Peyer's patch (tissue), 4 donors: ENCODE results near the gene TASOR. TPM values are rescaled to one million over a fixed set of nuclear protein-coding genes. Genes with fewer than 3 reads are reported as not detected.

Experiments
- DNase-seq, 3 donors: peaks; one replicate each; pipeline ENCODE4 v3.0.0-alpha.2; 2017 to 2019
- H3K27ac ChIP-seq, 4 donors: fragments of 200-600 bp; sonication (generic); one replicate each; pipeline ENCODE4 v1.5.1; 2016 to 2019
- H3K27me3 ChIP-seq, 2 donors: fragments of 200-600 bp; sonication (generic); one replicate each; pipeline ENCODE4 v1.5.1; 2019
- H3K36me3 ChIP-seq, 3 donors: fragments of 200-600 bp; sonication (generic); one replicate each; pipeline ENCODE4 v1.5.1; 2016 to 2019
- H3K4me1 ChIP-seq, 4 donors: fragments of 200-600 bp; sonication (generic); one replicate each; pipeline ENCODE4 v1.5.1; 2016 to 2019
- H3K4me3 ChIP-seq, 4 donors: fragments of 200-600 bp; sonication (generic); 1 replicate in 3 of 4; 2 replicates in 1 of 4; pipeline ENCODE4 v1.5.1; 2016 to 2019; ENCODE audit warnings: mild to moderate bottlenecking in 1 of 4
- H3K9me3 ChIP-seq, 4 donors: fragments of 200-600 bp; sonication (generic); one replicate each; pipeline ENCODE4 v1.5.1; 2016 to 2019; ENCODE audit warnings: mild to moderate bottlenecking in 1 of 4
- POLR2A ChIP-seq, 2 donors: fragments of 450-650 bp; IDR thresholded peaks; one replicate each; pipeline ENCODE4 v1.5.1; 2017; ENCODE audit warnings: antibody characterized with exemption in 2 of 2, mild to moderate bottlenecking in 2 of 2, moderate library complexity in 2 of 2
- total RNA-seq, 4 donors: library from RNA; depleted of rRNA; stranded (reverse); fragments of >200 nt; gene quantifications; one replicate each; pipeline ENCODE4 v1.1.0, GENCODE V29; 2016
- TF ChIP-seq, protein P1 (sequence below), 6 experiments: fragments of 450-650 bp in 4 of 6; fragments of 200-600 bp in 2 of 6; sonication (generic) in 1 of 6; IDR thresholded peaks; one replicate each; pipeline ENCODE4 v1.5.1; 2017 to 2019; ENCODE audit warnings: antibody characterized with exemption in 6 of 6, mild to moderate bottlenecking in 3 of 6, moderate library complexity in 1 of 6

Gene TASOR
- total RNA-seq, 4 donors from 2014 or later = 35.4 to 71.8 (median 46.5) TPM

DNA sequence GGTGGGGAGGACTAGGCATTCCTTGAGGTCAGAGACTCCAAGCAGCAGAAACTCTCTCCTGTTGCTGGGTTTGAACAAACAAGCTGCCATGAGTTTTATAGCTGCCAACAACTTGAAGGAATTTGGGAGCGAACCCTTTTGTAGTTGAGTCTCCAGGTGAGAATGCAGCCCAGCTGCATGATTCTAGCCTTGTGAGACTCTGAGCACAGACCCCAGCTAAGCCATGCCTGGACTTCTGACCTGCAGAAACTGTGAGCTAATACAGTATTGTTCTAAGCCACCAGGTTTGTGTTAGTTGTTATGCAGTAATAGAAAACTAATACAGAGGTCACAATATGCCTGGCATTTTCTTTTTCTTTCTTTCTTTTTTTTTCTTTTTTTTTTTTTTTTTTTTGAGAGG is 6.2 kb upstream of the TASOR start:
- Histone ChIP-seq H3K27ac (no peak overlapping the region), H3K4me3 (no peak overlapping the region), H3K36me3 (no peaks in the 10 kb centered on the region), H3K27me3 (no peaks in the 10 kb centered on the region), H3K4me1 (no peaks in the 10 kb centered on the region), H3K9me3 (no peaks in the 10 kb centered on the region)
- no peak for TF ChIP-seq POLR2A (IDR thresholded peaks at IDR 0.05)
- TF ChIP-seq, protein P1, sequence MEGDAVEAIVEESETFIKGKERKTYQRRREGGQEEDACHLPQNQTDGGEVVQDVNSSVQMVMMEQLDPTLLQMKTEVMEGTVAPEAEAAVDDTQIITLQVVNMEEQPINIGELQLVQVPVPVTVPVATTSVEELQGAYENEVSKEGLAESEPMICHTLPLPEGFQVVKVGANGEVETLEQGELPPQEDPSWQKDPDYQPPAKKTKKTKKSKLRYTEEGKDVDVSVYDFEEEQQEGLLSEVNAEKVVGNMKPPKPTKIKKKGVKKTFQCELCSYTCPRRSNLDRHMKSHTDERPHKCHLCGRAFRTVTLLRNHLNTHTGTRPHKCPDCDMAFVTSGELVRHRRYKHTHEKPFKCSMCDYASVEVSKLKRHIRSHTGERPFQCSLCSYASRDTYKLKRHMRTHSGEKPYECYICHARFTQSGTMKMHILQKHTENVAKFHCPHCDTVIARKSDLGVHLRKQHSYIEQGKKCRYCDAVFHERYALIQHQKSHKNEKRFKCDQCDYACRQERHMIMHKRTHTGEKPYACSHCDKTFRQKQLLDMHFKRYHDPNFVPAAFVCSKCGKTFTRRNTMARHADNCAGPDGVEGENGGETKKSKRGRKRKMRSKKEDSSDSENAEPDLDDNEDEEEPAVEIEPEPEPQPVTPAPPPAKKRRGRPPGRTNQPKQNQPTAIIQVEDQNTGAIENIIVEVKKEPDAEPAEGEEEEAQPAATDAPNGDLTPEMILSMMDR (IDR thresholded peaks at IDR 0.05) = no peak
- DNase-seq = no peak

- no peak for TF ChIP-seq POLR2A (IDR thresholded peaks at IDR 0.05)
- TF ChIP-seq, protein P1 (IDR thresholded peaks at IDR 0.05) = no peak
- no peak for DNase-seq
- no peak overlapping the region for H3K27ac ChIP-seq
- no peak overlapping the region for H3K4me3 ChIP-seq
- H3K9me3 ChIP-seq = no peaks in the 10 kb centered on the region
- H3K36me3 ChIP-seq = no peaks in the 10 kb centered on the region
- H3K27me3 ChIP-seq = no peaks in the 10 kb centered on the region
- H3K4me1 ChIP-seq = peaks cover 0 to 6% (median 2%) of the 10 kb centered on the region in 4 donors
Measured at GRCh38 chr3:56688191-56688590, 5.1 kb upstream of the TASOR start.

GRCh38 chr3:56684029-56684428 is 964 bp upstream of the TASOR start:
- TF ChIP-seq, protein P1 (IDR thresholded peaks at IDR 0.05) = no peak
- no peak for TF ChIP-seq POLR2A (IDR thresholded peaks at IDR 0.05)

GRCh38 chr3:56682462-56683121 is 473 bp downstream of the TASOR start:
- no peaks in the 10 kb centered on the region for H3K9me3 ChIP-seq
- TF ChIP-seq POLR2A (IDR thresholded peaks at IDR 0.05) = peak; percentile 38 to 41
- TF ChIP-seq, protein P1 (IDR thresholded peaks at IDR 0.05) = peak in 2 of 6 experiments; percentile 12 to 21

More at GRCh38 chr3:56684029-56684428, 964 bp upstream of the TASOR start:
- no peak overlapping the region for H3K27ac ChIP-seq
- no peaks in the 10 kb centered on the region for H3K36me3 ChIP-seq
- H3K4me1 ChIP-seq = peaks cover 0 to 20% (median 2%) of the 10 kb centered on the region in 4 donors
- no peak for DNase-seq
- H3K4me3 ChIP-seq = no peak overlapping the region
- H3K27me3 ChIP-seq = no peaks in the 10 kb centered on the region
- no peaks in the 10 kb centered on the region for H3K9me3 ChIP-seq

DNA sequence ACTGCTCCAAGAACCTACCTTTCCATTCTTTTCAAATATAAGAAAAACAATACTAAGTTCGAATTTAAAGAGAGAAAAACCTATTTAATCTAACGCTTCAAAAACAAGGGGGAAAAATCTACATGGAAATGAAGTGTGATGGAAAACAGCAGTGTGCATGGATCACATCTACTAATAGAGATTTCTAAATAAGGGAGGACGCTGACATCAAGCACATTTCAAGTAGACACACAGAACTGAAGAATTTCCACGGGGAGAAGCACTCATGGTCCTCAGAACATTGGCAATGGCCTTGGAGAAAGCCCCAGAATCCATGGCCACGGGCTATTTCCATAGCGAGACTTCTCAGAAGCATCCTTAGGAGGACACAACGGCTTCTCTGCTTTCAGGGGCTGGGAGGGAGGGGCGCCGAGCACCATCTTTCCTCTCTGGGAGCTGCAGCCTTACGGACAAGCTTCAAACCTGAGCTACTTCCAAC is 1.0 kb downstream of the TASOR start:
- DNase-seq = no peak
- Histone ChIP-seq H3K27ac (peak overlapping the region; percentile 93 to 100 (median 100)), H3K4me1 (peaks cover 0 to 20% (median 2%) of the 10 kb centered on the region in 4 donors), H3K9me3 (no peaks in the 10 kb centered on the region), H3K36me3 (no peaks in the 10 kb centered on the region), H3K4me3 (peak overlapping the region; percentile 70 to 95 (median 90)), H3K27me3 (no peaks in the 10 kb centered on the region)
- TF ChIP-seq, protein P1 (IDR thresholded peaks at IDR 0.05) = no peak
- TF ChIP-seq POLR2A (IDR thresholded peaks at IDR 0.05) = no peak

More at GRCh38 chr3:56682462-56683121, 473 bp downstream of the TASOR start:
- Histone ChIP-seq H3K36me3 (no peaks in the 10 kb centered on the region), H3K27me3 (no peaks in the 10 kb centered on the region), H3K4me3 (peak overlapping the region; percentile 70 to 95 (median 90)), H3K4me1 (peaks cover 0 to 20% (median 2%) of the 10 kb centered on the region in 4 donors), H3K27ac (peak overlapping the region; percentile 93 to 100 (median 100))
- peak; percentile 74 to 87 (median 83) for DNase-seq
